K562 (cell line): ENCODE results near the gene DEF6. TPM values are rescaled to one million over a fixed set of nuclear protein-coding genes. Genes with fewer than 3 reads are reported as not detected.

ENCODE experiments used
- E2F1 ChIP-seq: sonication (generic); formaldehyde crosslinking; IDR thresholded peaks from 2 replicates; pipeline ENCODE4 v1.8.1; 2023; ENCODE audit warnings: mild to moderate bottlenecking, missing genetic modification reagents, moderate library complexity
- ERF ChIP-seq: fragments of 450-650 bp; formaldehyde crosslinking; IDR thresholded peaks from 2 replicates; pipeline ENCODE4 v1.4.0; 2020; ENCODE audit warnings: mild to moderate bottlenecking, mixed read lengths
- ESRRB ChIP-seq: fragments of 250-450 bp; sonication (Bioruptor Pico); IDR thresholded peaks from 2 replicates; pipeline ENCODE4 v1.5.0; 2020; ENCODE audit warnings: mild to moderate bottlenecking, moderate library complexity, borderline replicate concordance
- GTF2F1 ChIP-seq: IDR thresholded peaks from 2 replicates; pipeline ENCODE4 v1.6.1; 2011; ENCODE audit warnings: low read depth, low read length, improper control_type of control experiment
- POLR2AphosphoS5 ChIP-seq: IDR thresholded peaks from 2 replicates; pipeline ENCODE4 v1.6.1; 2011; ENCODE audit warnings: mild to moderate bottlenecking, low read depth, low read length, moderate library complexity; ENCODE audit not compliant: control insufficient read depth, insufficient read depth
- TEAD4 ChIP-seq, 2 experiments: sonication (generic) in 1 of 2; formaldehyde crosslinking in 1 of 2; IDR thresholded peaks; 2 replicates each; pipeline versions ENCODE4 v1.6.1 to v1.8.0; 2012 to 2022; ENCODE audit warnings: borderline replicate concordance in 1 of 2, inconsistent platforms in 1 of 2, low read length in 1 of 2, mild to moderate bottlenecking in 1 of 2, missing genetic modification reagents in 1 of 2
- ZBTB49 ChIP-seq: sonication (generic); formaldehyde crosslinking; IDR thresholded peaks from 2 replicates; pipeline ENCODE4 v1.8.0; 2022; ENCODE audit warnings: missing genetic modification reagents, mild to moderate bottlenecking, borderline replicate concordance
- ZNF551 ChIP-seq: fragments of 250-450 bp; sonication (Bioruptor Pico); IDR thresholded peaks from 2 replicates; pipeline ENCODE4 v1.5.0; 2021; ENCODE audit warnings: mild to moderate bottlenecking, moderate library complexity
- polyA plus RNA-seq, 8 experiments: library from polyadenylated mRNA; depleted of rRNA in 4 of 8; stranded (reverse) in 5 of 8; unstranded in 3 of 8; fragments of >200 nt; fragmentation: Nextera tagmentation in 2 of 8; fragmentation: Illumina TruSeq in 1 of 8; extraction: Ambion mirVana in 2 of 8; extraction: Trizol in 1 of 8; gene quantifications; 2 replicates each; pipeline versions ENCODE4 v1.2.1 to v1.2.3, GENCODE V29; 2011 to 2014; ENCODE audit warnings: inconsistent platforms in 1 of 8, missing spikeins in 1 of 8
- total RNA-seq, 7 experiments: library from RNA; depleted of rRNA in 6 of 7; stranded (reverse); fragments of >200 nt in 6 of 7; fragmentation: Illumina TruSeq in 2 of 7; extraction: Trizol in 2 of 7; gene quantifications; 2 replicates each; pipeline versions ENCODE4 v1.2.1 to v1.2.3, GENCODE V29; 2011 to 2021; ENCODE audit warnings: low replicate concordance in 1 of 7

DEF6 gene
- total and polyA plus RNA-seq, 9 of the 15 experiments (the other 6 are each of a cell fraction or from before 2014, with no cell fraction given) = 1.3 to 44.6 (median 22.7) TPM

GRCh38 chr6:35317483-35318195 is 20.0 kb downstream of the DEF6 start (continued):
- TF ChIP-seq ERF (no peak), ESRRB (no peak), ZBTB49 (CRISPR knock-in tag) (no peak), E2F1 (CRISPR knock-in tag) (no peak), ZNF551 (CRISPR knock-in tag) (no peak), POLR2AphosphoS5 (no peak), GTF2F1 (no peak), TEAD4 (IDR thresholded peaks at IDR 0.05; ENCODE audit: low read length) (no peak), TEAD4 (CRISPR knock-in tag; IDR thresholded peaks at IDR 0.05; ENCODE audit: borderline replicate concordance) (no peak)
- TF ChIP-seq, all 486 proteins: peak for 0
